H9 (cell line): ENCODE results near the gene GGA3. TPM values are rescaled to one million over a fixed set of nuclear protein-coding genes. Genes with fewer than 3 reads are reported as not detected.

Experiments
- DNase-seq: peaks from one replicate; pipeline ENCODE4 v3.0.0-alpha.2; 2017
- H2AFZ ChIP-seq: one replicate; pipeline ENCODE4 v1.6.1; 2013; ENCODE audit warnings: mild to moderate bottlenecking, low read length, control low read depth, moderate library complexity
- H2AK5ac ChIP-seq: 2 replicates; pipeline ENCODE4 v1.6.1; 2013; ENCODE audit warnings: low read length, control low read depth, mixed read lengths; ENCODE audit not compliant: insufficient read length
- H2BK120ac ChIP-seq: one replicate; pipeline ENCODE4 v1.6.1; 2013; ENCODE audit warnings: low read depth, mild to moderate bottlenecking, low read length, control low read depth, inconsistent platforms; ENCODE audit not compliant: poor library complexity, severe bottlenecking
- H2BK12ac ChIP-seq: 2 replicates; pipeline ENCODE4 v1.6.1; 2013; ENCODE audit warnings: low read length, control low read depth, mixed read lengths, low read depth; ENCODE audit not compliant: insufficient read length
- H2BK15ac ChIP-seq: 2 replicates; pipeline ENCODE4 v1.6.1; 2013; ENCODE audit warnings: low read depth, low read length, control low read depth
- H2BK20ac ChIP-seq: one replicate; pipeline ENCODE4 v1.6.1; 2013; ENCODE audit warnings: low read depth, mild to moderate bottlenecking, low read length, control low read depth, inconsistent platforms; ENCODE audit not compliant: poor library complexity, severe bottlenecking
- H2BK5ac ChIP-seq: 2 replicates; pipeline ENCODE4 v1.6.1; 2013; ENCODE audit warnings: low read length, control low read depth, mixed read lengths; ENCODE audit not compliant: insufficient read length
- H3K14ac ChIP-seq: 2 replicates; pipeline ENCODE4 v1.6.1; 2013; ENCODE audit warnings: low read length, control low read depth; ENCODE audit not compliant: insufficient read depth
- H3K18ac ChIP-seq: 2 replicates; pipeline ENCODE4 v1.6.1; 2013; ENCODE audit warnings: low read depth, mild to moderate bottlenecking, mixed read lengths, low read length, control low read depth; ENCODE audit not compliant: insufficient read length
- H3K23ac ChIP-seq: 2 replicates; pipeline ENCODE4 v1.6.1; 2013; ENCODE audit warnings: low read length, control low read depth, mixed read lengths, low read depth; ENCODE audit not compliant: insufficient read length
- H3K23me2 ChIP-seq: 2 replicates; pipeline ENCODE4 v1.6.1; 2013; ENCODE audit warnings: low read depth, mild to moderate bottlenecking, mixed read lengths, low read length, control low read depth; ENCODE audit not compliant: insufficient read length, poor library complexity, severe bottlenecking
- H3K27ac ChIP-seq: 2 replicates; pipeline ENCODE4 v1.5.1; 2013; ENCODE audit warnings: low read length, control low read depth, mixed read lengths, low read depth; ENCODE audit not compliant: insufficient read length
- H3K27me3 ChIP-seq: 2 replicates; pipeline ENCODE4 v1.6.1; 2013; ENCODE audit warnings: low read length, control low read depth, inconsistent platforms; ENCODE audit not compliant: insufficient read depth
- H3K4ac ChIP-seq: 2 replicates; pipeline ENCODE4 v1.6.1; 2013; ENCODE audit warnings: low read depth, mild to moderate bottlenecking, control low read depth, inconsistent platforms, low read length, moderate library complexity
- H3K4me1 ChIP-seq: 2 replicates; pipeline ENCODE4 v1.6.1; 2013; ENCODE audit warnings: low read length, control low read depth, inconsistent platforms; ENCODE audit not compliant: insufficient read depth
- H3K4me2 ChIP-seq: 2 replicates; pipeline ENCODE4 v1.6.1; 2013; ENCODE audit warnings: low read length, control low read depth, mixed read lengths; ENCODE audit not compliant: insufficient read length, insufficient read depth
- H3K56ac ChIP-seq: 2 replicates; pipeline ENCODE4 v1.6.1; 2013; ENCODE audit warnings: low read depth, mild to moderate bottlenecking, mixed read lengths, low read length, control low read depth; ENCODE audit not compliant: insufficient read length
- H3K79me1 ChIP-seq: 2 replicates; pipeline ENCODE4 v1.6.1; 2013; ENCODE audit warnings: low read depth, mild to moderate bottlenecking, moderate library complexity, low read length, control low read depth, inconsistent platforms; ENCODE audit not compliant: insufficient read depth, poor library complexity, severe bottlenecking
- H3K79me2 ChIP-seq: 2 replicates; pipeline ENCODE4 v1.6.1; 2013; ENCODE audit warnings: low read length, control low read depth, inconsistent platforms; ENCODE audit not compliant: insufficient read depth
- H3K9ac ChIP-seq: 2 replicates; pipeline ENCODE4 v1.6.1; 2013; ENCODE audit warnings: low read length, control low read depth, mixed read lengths; ENCODE audit not compliant: insufficient read length; ENCODE audit errors: extremely low read depth
- H3K9me3 ChIP-seq: one replicate; pipeline ENCODE4 v1.6.1; 2013; ENCODE audit warnings: low read depth, low read length, inconsistent platforms; ENCODE audit not compliant: control insufficient read depth
- H3T11ph ChIP-seq: one replicate; pipeline ENCODE4 v1.6.1; 2013; ENCODE audit warnings: mild to moderate bottlenecking, low read length, control low read depth, inconsistent platforms
- H4K20me1 ChIP-seq: one replicate; pipeline ENCODE4 v1.6.1; 2013; ENCODE audit not compliant: control insufficient read depth, insufficient read length, insufficient read depth
- H4K5ac ChIP-seq: 2 replicates; pipeline ENCODE4 v1.6.1; 2013; ENCODE audit warnings: low read depth, mild to moderate bottlenecking, mixed read lengths, low read length, control low read depth; ENCODE audit not compliant: insufficient read length
- H4K8ac ChIP-seq: replicated peaks from 2 replicates; pipeline ENCODE4 v1.6.1; 2013; ENCODE audit warnings: low read length, control low read depth, mixed read lengths, low read depth; ENCODE audit not compliant: insufficient read length
- H4K91ac ChIP-seq: 2 replicates; pipeline ENCODE4 v1.6.1; 2013; ENCODE audit warnings: low read depth, mild to moderate bottlenecking, moderate library complexity, mixed read lengths, low read length, control low read depth; ENCODE audit not compliant: insufficient read length
- H3K27ac Mint-ChIP-seq, 3 experiments: 2 replicates in 2 of 3; 3 replicates in 1 of 3; pipeline ENCODE4 v1.8.0; 2020 to 2021; ENCODE audit warnings: mixed read lengths in 3 of 3, mild to moderate bottlenecking in 1 of 3, moderate library complexity in 1 of 3
- H3K27me3 Mint-ChIP-seq: 2 replicates; pipeline ENCODE4 v1.8.0; 2021; ENCODE audit warnings: low read depth, mild to moderate bottlenecking, moderate library complexity, mixed read lengths
- H3K36me3 Mint-ChIP-seq, 3 experiments: 2 replicates in 2 of 3; 3 replicates in 1 of 3; pipeline ENCODE4 v1.8.0; 2020 to 2021; ENCODE audit warnings: low read depth in 3 of 3, mixed read lengths in 3 of 3; ENCODE audit not compliant: insufficient read depth in 1 of 3
- H3K4me1 Mint-ChIP-seq, 2 experiments: 2 replicates each; pipeline ENCODE4 v1.8.0; 2020; ENCODE audit warnings: mixed read lengths in 2 of 2
- H3K4me3 Mint-ChIP-seq, 2 experiments: 2 replicates in 1 of 2; 3 replicates in 1 of 2; pipeline ENCODE4 v1.8.0; 2020 to 2021; ENCODE audit warnings: mild to moderate bottlenecking in 2 of 2, mixed read lengths in 2 of 2, moderate library complexity in 1 of 2
- H3K9me3 Mint-ChIP-seq, 2 experiments: 2 replicates in 1 of 2; 3 replicates in 1 of 2; pipeline ENCODE4 v1.8.0; 2020; ENCODE audit warnings: mild to moderate bottlenecking in 2 of 2, mixed read lengths in 2 of 2, moderate library complexity in 1 of 2
- WGBS: extraction: QIAGEN DNeasy Blood & Tissue Kit; methylation state at CpG from one replicate; pipeline ENCODE4 v1.1.7; 2013; ENCODE audit warnings: missing lambda C conversion rate, low lambda C conversion rate, mixed read lengths; ENCODE audit not compliant: insufficient read length; ENCODE audit errors: extremely low coverage; 5-methylcytosine and 5-hydroxymethylcytosine counted together
- total RNA-seq: library from RNA; stranded (reverse); gene quantifications from 2 replicates; pipeline ENCODE4 v1.2.1, GENCODE V29; 2021
- TF ChIP-seq, protein P1 (sequence below): fragments of 200-600 bp; sonication (generic); conservative IDR thresholded peaks from 3 replicates; pipeline ENCODE4 v1.8.0; 2021; ENCODE audit warnings: antibody characterized with exemption, mild to moderate bottlenecking

GGA3 gene
- total RNA-seq, 1 experiment from 2014 or later, result 50.3 TPM

DNA sequence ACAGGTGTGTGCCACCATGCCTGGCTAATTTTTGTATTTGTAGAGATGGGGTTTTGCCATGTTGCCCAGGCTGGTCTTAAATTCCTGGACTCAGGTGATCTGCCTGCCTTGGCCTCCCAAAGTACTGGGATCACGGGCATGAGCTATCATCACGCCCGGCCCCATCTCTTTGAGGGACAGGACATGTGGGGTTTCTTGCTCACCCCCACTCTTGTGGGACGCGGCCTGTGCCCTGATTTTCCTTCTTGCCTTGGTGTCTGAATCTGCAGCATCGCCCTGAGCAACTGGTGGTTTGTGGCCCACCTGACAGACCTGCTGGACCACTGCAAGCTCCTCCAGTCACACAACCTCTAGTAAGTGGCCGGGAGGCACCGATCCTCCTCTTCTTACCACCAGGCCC lies 30.3 kb downstream of the GGA3 start:
- Histone ChIP-seq H3K4me2 (no peak overlapping the region), H3K4ac (no peak overlapping the region), H3T11ph (no peak overlapping the region), H3K14ac (no peak overlapping the region), H4K20me1 (no peaks in the 10 kb centered on the region), H3K18ac (no peak overlapping the region), H4K5ac (no peak overlapping the region), H2BK120ac (no peak overlapping the region), H3K4me1 (no peaks in the 10 kb centered on the region), H3K27ac (no peak overlapping the region), H3K27me3 (no peaks in the 10 kb centered on the region), H3K56ac (no peak overlapping the region), H2BK12ac (no peak overlapping the region), H3K9ac (no peak overlapping the region), H2BK20ac (no peak overlapping the region), H4K91ac (no peak overlapping the region), H3K9me3 (no peaks in the 10 kb centered on the region), H2AK5ac (no peak overlapping the region), H2BK15ac (no peak overlapping the region), H3K23ac (no peak overlapping the region), H3K79me2 (no peaks in the 10 kb centered on the region), H2BK5ac (no peak overlapping the region), H3K79me1 (no peaks in the 10 kb centered on the region), H4K8ac (no peak overlapping the region), H3K23me2 (no peaks in the 10 kb centered on the region), H2AFZ (no peak overlapping the region)
- TF ChIP-seq, protein P1, sequence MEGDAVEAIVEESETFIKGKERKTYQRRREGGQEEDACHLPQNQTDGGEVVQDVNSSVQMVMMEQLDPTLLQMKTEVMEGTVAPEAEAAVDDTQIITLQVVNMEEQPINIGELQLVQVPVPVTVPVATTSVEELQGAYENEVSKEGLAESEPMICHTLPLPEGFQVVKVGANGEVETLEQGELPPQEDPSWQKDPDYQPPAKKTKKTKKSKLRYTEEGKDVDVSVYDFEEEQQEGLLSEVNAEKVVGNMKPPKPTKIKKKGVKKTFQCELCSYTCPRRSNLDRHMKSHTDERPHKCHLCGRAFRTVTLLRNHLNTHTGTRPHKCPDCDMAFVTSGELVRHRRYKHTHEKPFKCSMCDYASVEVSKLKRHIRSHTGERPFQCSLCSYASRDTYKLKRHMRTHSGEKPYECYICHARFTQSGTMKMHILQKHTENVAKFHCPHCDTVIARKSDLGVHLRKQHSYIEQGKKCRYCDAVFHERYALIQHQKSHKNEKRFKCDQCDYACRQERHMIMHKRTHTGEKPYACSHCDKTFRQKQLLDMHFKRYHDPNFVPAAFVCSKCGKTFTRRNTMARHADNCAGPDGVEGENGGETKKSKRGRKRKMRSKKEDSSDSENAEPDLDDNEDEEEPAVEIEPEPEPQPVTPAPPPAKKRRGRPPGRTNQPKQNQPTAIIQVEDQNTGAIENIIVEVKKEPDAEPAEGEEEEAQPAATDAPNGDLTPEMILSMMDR, result no peak
- Mint-ChIP-seq H3K4me1 (no peaks in the 10 kb centered on the region), H3K36me3 (peaks cover 34 to 93% (median 80%) of the 10 kb centered on the region in 3 experiments), H3K27ac (no peak overlapping the region), H3K4me3 (no peak overlapping the region), H3K27me3 (no peaks in the 10 kb centered on the region), H3K9me3 (no peaks in the 10 kb centered on the region)
- DNase-seq, result no peak
- WGBS, result no CpG with 5 or more reads among the region's 8 CpGs
